ENCODE results near the gene PEAK1. TPM values are rescaled to one million over a fixed set of nuclear protein-coding genes. Genes with fewer than 3 reads are reported as not detected.

Gene PEAK1
- total and polyA plus RNA-seq, 2 donors (not counting 3 experiments of a cell fraction or from before 2014, with no cell fraction given), result 17.9 to 91.9 TPM

DNA sequence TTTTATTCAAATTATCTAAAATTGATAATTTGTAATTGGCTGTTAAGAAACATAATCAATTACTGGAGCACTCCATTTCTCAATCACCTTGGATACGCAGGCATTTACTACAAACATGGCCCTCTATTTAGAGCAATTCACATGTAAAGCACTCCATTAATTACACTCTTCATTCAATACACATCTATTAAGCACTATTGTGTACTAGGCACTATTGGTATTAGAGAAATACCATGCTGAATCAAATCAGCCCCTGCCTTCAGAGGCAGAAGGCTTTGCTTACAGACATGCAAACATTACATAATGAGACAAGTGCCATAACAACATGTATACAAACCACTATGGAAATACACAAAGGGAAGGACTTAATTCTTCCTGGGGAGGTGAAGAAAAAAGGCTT lies 69.1 kb downstream of the PEAK1 start:
- no peak for TF ChIP-seq MYC (IDR thresholded peaks at IDR 0.05; ENCODE audit: low read depth, low read length)
- TF ChIP-seq POLR2A (IDR thresholded peaks at IDR 0.05; ENCODE audit: low read depth, low read length), result no peak
- TF ChIP-seq JUN (IDR thresholded peaks at IDR 0.05; ENCODE audit: borderline replicate concordance, insufficient read depth, insufficient read length, low read depth), result no peak
- no peak for TF ChIP-seq FOS (IDR thresholded peaks at IDR 0.05; ENCODE audit: borderline replicate concordance, insufficient read depth, low read length)
- TF ChIP-seq, protein P1, sequence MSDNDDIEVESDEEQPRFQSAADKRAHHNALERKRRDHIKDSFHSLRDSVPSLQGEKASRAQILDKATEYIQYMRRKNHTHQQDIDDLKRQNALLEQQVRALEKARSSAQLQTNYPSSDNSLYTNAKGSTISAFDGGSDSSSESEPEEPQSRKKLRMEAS (IDR thresholded peaks at IDR 0.05; ENCODE audit: insufficient read depth, insufficient read length), result no peak
- TF ChIP-seq, protein P2, sequence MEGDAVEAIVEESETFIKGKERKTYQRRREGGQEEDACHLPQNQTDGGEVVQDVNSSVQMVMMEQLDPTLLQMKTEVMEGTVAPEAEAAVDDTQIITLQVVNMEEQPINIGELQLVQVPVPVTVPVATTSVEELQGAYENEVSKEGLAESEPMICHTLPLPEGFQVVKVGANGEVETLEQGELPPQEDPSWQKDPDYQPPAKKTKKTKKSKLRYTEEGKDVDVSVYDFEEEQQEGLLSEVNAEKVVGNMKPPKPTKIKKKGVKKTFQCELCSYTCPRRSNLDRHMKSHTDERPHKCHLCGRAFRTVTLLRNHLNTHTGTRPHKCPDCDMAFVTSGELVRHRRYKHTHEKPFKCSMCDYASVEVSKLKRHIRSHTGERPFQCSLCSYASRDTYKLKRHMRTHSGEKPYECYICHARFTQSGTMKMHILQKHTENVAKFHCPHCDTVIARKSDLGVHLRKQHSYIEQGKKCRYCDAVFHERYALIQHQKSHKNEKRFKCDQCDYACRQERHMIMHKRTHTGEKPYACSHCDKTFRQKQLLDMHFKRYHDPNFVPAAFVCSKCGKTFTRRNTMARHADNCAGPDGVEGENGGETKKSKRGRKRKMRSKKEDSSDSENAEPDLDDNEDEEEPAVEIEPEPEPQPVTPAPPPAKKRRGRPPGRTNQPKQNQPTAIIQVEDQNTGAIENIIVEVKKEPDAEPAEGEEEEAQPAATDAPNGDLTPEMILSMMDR (IDR thresholded peaks at IDR 0.05; ENCODE audit: extremely low read depth in 1 of 2, insufficient read depth in 1 of 2, low read depth in 1 of 2, low read length in 2 of 2), result no peak
- no peak for TF ChIP-seq EZH2 (IDR thresholded peaks at IDR 0.05; ENCODE audit: borderline replicate concordance, low read depth, low read length, severe bottlenecking)
- no peak for TF ChIP-seq POLR2AphosphoS5 (IDR thresholded peaks at IDR 0.05; ENCODE audit: insufficient read depth, low read depth, low read length)
- no peak for TF ChIP-seq GATA2 (IDR thresholded peaks at IDR 0.05; ENCODE audit: insufficient read depth, insufficient read length, low read depth, low read length)
- CTCF ChIA-PET, result interaction anchor here (0.8 to 1.1 kb wide), 3 partner anchors 16 to 32 kb away, joined by 3 to 4 read pairs (median 3); no protein-coding TSS in a partner anchor
- H3K9me1 ChIP-seq (replicated peaks; ENCODE audit: control insufficient read depth, extremely low read depth, insufficient read depth, low read length), result no peaks in the 10 kb centered on the region
- dilution Hi-C loops (cut with MboI; ENCODE audit: extremely low pct_ligation_motif_present, low sequenced_read_pairs) (no loop called here), intact Hi-C loops (cut with micrococcal nuclease) (loop anchor here (10.0 kb wide), 1 partner anchor 54 kb away; no protein-coding TSS in a partner anchor)
- peaks cover 14% of the 10 kb centered on the region for H3K4me1 ChIP-seq (ENCODE audit: control insufficient read depth, extremely low read depth, insufficient read depth, low read length)
- H3K9ac ChIP-seq (replicated peaks; ENCODE audit: extremely low read depth, insufficient read depth, low read length), result no peak overlapping the region
- BruUV-seq (replicated peaks), result no TSS peak
- H3K9me3 ChIP-seq (replicated peaks; ENCODE audit: control insufficient read depth, insufficient read depth, low read length), result no peaks in the 10 kb centered on the region
- no peak for DNase-seq (ENCODE audit: low read depth, low spot score)
- H3K4me2 ChIP-seq (ENCODE audit: insufficient read depth, low read length), result no peak overlapping the region
- POLR2A ChIA-PET, result no interaction called here
- peaks cover 4% of the 10 kb centered on the region for H4K20me1 ChIP-seq (replicated peaks; ENCODE audit: control insufficient read depth, extremely low read depth, insufficient read depth, low read length)
- no peak overlapping the region for H2AFZ ChIP-seq (ENCODE audit: low read depth, low read length)
- H3K36me3 ChIP-seq (ENCODE audit: control insufficient read depth in 2 of 2, extremely low read depth in 1 of 2, insufficient read depth in 2 of 2, low read length in 2 of 2), result no peaks in the 10 kb centered on the region
- H3K27ac ChIP-seq (ENCODE audit: insufficient read depth, low read depth, low read length), result no peak overlapping the region
- no peak overlapping the region for H3K4me3 ChIP-seq (replicated peaks in 1 of 3; ENCODE audit: insufficient read depth in 1 of 3, low read depth in 1 of 3, low read length in 3 of 3)
- FAIRE-seq, result no peak
- H3K27me3 ChIP-seq (ENCODE audit: control insufficient read depth in 2 of 2, insufficient read depth in 2 of 2, low read length in 2 of 2), result no peaks in the 10 kb centered on the region
- peaks cover 46% of the 10 kb centered on the region for H3K79me2 ChIP-seq (ENCODE audit: control insufficient read depth, insufficient read depth, low read length)
